K562 (cell line): ENCODE results near the gene EAPP. TPM values are rescaled to one million over a fixed set of nuclear protein-coding genes. Genes with fewer than 3 reads are reported as not detected.

ENCODE experiments used
- RBFOX2 ChIP-seq: fragments of 200-400 bp; formaldehyde crosslinking; IDR thresholded peaks from 2 replicates; pipeline ENCODE4 v1.6.1; 2017; ENCODE audit warnings: low read depth, mild to moderate bottlenecking, low read length, moderate library complexity
- polyA plus RNA-seq, 8 experiments: library from polyadenylated mRNA; depleted of rRNA in 4 of 8; stranded (reverse) in 5 of 8; unstranded in 3 of 8; fragments of >200 nt; fragmentation: Nextera tagmentation in 2 of 8; fragmentation: Illumina TruSeq in 1 of 8; extraction: Ambion mirVana in 2 of 8; extraction: Trizol in 1 of 8; gene quantifications; 2 replicates each; pipeline versions ENCODE4 v1.2.1 to v1.2.3, GENCODE V29; 2011 to 2014; ENCODE audit warnings: inconsistent platforms in 1 of 8, missing spikeins in 1 of 8
- total RNA-seq, 7 experiments: library from RNA; depleted of rRNA in 6 of 7; stranded (reverse); fragments of >200 nt in 6 of 7; fragmentation: Illumina TruSeq in 2 of 7; extraction: Trizol in 2 of 7; gene quantifications; 2 replicates each; pipeline versions ENCODE4 v1.2.1 to v1.2.3, GENCODE V29; 2011 to 2021; ENCODE audit warnings: low replicate concordance in 1 of 7
- TF ChIP-seq, protein P1 (sequence below): fragments of 450-650 bp; IDR thresholded peaks from 2 replicates; pipeline ENCODE4 v1.6.1; 2016; ENCODE audit warnings: mild to moderate bottlenecking, moderate library complexity
- TF ChIP-seq, protein P2 (sequence below): fragments of 450-650 bp; IDR thresholded peaks from 2 replicates; pipeline ENCODE4 v1.7.0; 2016; ENCODE audit warnings: borderline replicate concordance
- TF ChIP-seq, protein P3 (sequence below): sonication (generic); formaldehyde crosslinking; IDR thresholded peaks from 2 replicates; pipeline ENCODE4 v1.8.0; 2023; ENCODE audit warnings: mild to moderate bottlenecking, missing genetic modification reagents
- TF ChIP-seq, protein P4 (sequence below): IDR thresholded peaks from 2 replicates; pipeline ENCODE4 v1.6.1; 2011; ENCODE audit not compliant: insufficient read length; ENCODE audit errors: extremely low read depth
- TF ChIP-seq, protein P5 (sequence below): fragments of 450-650 bp; IDR thresholded peaks from 2 replicates; pipeline ENCODE4 v1.6.1; 2018; ENCODE audit not compliant: partially characterized antibody

Gene EAPP
- total and polyA plus RNA-seq, 9 of the 15 experiments (the other 6 are each of a cell fraction or from before 2014, with no cell fraction given): 19.0 to 67.6 (median 30.3) TPM

DNA sequence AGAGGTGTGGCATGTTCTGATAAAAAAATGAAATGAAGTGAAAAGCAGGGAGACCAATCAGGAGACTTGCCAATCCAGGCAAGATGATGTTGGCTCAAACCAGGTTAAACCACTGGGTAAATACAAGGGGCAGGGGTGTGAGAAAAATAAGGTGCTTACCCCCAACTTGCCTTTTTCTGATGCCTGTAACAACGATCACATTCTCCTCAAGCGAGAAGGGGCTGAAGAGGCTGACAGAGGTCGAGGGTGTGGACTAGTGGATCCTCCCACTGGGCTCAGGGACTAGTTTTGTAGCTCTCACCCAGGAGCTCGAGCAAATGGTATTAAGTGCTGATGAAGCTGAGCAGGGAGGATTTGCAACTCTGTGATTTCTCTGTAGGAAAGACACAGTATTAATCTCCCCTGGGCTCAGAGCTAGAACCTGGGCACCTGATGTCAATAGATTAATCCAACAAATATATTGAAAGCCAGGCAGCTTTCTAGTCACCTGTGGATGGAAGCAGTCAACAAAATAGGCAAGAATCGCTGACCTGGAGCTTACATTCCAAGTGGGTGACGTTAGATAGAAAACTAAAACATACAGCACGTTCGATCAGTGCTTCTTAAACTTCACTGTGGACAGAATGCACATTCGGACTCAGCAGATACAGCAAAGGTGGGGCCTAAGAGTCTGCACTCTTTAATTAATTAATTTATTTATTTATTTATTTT, 15.2 kb upstream of the EAPP start (continued):
- TF ChIP-seq, protein P1, sequence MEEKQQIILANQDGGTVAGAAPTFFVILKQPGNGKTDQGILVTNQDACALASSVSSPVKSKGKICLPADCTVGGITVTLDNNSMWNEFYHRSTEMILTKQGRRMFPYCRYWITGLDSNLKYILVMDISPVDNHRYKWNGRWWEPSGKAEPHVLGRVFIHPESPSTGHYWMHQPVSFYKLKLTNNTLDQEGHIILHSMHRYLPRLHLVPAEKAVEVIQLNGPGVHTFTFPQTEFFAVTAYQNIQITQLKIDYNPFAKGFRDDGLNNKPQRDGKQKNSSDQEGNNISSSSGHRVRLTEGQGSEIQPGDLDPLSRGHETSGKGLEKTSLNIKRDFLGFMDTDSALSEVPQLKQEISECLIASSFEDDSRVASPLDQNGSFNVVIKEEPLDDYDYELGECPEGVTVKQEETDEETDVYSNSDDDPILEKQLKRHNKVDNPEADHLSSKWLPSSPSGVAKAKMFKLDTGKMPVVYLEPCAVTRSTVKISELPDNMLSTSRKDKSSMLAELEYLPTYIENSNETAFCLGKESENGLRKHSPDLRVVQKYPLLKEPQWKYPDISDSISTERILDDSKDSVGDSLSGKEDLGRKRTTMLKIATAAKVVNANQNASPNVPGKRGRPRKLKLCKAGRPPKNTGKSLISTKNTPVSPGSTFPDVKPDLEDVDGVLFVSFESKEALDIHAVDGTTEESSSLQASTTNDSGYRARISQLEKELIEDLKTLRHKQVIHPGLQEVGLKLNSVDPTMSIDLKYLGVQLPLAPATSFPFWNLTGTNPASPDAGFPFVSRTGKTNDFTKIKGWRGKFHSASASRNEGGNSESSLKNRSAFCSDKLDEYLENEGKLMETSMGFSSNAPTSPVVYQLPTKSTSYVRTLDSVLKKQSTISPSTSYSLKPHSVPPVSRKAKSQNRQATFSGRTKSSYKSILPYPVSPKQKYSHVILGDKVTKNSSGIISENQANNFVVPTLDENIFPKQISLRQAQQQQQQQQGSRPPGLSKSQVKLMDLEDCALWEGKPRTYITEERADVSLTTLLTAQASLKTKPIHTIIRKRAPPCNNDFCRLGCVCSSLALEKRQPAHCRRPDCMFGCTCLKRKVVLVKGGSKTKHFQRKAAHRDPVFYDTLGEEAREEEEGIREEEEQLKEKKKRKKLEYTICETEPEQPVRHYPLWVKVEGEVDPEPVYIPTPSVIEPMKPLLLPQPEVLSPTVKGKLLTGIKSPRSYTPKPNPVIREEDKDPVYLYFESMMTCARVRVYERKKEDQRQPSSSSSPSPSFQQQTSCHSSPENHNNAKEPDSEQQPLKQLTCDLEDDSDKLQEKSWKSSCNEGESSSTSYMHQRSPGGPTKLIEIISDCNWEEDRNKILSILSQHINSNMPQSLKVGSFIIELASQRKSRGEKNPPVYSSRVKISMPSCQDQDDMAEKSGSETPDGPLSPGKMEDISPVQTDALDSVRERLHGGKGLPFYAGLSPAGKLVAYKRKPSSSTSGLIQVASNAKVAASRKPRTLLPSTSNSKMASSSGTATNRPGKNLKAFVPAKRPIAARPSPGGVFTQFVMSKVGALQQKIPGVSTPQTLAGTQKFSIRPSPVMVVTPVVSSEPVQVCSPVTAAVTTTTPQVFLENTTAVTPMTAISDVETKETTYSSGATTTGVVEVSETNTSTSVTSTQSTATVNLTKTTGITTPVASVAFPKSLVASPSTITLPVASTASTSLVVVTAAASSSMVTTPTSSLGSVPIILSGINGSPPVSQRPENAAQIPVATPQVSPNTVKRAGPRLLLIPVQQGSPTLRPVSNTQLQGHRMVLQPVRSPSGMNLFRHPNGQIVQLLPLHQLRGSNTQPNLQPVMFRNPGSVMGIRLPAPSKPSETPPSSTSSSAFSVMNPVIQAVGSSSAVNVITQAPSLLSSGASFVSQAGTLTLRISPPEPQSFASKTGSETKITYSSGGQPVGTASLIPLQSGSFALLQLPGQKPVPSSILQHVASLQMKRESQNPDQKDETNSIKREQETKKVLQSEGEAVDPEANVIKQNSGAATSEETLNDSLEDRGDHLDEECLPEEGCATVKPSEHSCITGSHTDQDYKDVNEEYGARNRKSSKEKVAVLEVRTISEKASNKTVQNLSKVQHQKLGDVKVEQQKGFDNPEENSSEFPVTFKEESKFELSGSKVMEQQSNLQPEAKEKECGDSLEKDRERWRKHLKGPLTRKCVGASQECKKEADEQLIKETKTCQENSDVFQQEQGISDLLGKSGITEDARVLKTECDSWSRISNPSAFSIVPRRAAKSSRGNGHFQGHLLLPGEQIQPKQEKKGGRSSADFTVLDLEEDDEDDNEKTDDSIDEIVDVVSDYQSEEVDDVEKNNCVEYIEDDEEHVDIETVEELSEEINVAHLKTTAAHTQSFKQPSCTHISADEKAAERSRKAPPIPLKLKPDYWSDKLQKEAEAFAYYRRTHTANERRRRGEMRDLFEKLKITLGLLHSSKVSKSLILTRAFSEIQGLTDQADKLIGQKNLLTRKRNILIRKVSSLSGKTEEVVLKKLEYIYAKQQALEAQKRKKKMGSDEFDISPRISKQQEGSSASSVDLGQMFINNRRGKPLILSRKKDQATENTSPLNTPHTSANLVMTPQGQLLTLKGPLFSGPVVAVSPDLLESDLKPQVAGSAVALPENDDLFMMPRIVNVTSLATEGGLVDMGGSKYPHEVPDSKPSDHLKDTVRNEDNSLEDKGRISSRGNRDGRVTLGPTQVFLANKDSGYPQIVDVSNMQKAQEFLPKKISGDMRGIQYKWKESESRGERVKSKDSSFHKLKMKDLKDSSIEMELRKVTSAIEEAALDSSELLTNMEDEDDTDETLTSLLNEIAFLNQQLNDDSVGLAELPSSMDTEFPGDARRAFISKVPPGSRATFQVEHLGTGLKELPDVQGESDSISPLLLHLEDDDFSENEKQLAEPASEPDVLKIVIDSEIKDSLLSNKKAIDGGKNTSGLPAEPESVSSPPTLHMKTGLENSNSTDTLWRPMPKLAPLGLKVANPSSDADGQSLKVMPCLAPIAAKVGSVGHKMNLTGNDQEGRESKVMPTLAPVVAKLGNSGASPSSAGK: no peak
- TF ChIP-seq RBFOX2: peak; percentile 32; the same call in 1 of the 2 replicates
- TF ChIP-seq, protein P2, sequence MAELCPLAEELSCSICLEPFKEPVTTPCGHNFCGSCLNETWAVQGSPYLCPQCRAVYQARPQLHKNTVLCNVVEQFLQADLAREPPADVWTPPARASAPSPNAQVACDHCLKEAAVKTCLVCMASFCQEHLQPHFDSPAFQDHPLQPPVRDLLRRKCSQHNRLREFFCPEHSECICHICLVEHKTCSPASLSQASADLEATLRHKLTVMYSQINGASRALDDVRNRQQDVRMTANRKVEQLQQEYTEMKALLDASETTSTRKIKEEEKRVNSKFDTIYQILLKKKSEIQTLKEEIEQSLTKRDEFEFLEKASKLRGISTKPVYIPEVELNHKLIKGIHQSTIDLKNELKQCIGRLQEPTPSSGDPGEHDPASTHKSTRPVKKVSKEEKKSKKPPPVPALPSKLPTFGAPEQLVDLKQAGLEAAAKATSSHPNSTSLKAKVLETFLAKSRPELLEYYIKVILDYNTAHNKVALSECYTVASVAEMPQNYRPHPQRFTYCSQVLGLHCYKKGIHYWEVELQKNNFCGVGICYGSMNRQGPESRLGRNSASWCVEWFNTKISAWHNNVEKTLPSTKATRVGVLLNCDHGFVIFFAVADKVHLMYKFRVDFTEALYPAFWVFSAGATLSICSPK: no peak
- TF ChIP-seq, protein P3, sequence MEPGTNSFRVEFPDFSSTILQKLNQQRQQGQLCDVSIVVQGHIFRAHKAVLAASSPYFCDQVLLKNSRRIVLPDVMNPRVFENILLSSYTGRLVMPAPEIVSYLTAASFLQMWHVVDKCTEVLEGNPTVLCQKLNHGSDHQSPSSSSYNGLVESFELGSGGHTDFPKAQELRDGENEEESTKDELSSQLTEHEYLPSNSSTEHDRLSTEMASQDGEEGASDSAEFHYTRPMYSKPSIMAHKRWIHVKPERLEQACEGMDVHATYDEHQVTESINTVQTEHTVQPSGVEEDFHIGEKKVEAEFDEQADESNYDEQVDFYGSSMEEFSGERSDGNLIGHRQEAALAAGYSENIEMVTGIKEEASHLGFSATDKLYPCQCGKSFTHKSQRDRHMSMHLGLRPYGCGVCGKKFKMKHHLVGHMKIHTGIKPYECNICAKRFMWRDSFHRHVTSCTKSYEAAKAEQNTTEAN (CRISPR knock-in tag): no peak
- TF ChIP-seq, protein P4, sequence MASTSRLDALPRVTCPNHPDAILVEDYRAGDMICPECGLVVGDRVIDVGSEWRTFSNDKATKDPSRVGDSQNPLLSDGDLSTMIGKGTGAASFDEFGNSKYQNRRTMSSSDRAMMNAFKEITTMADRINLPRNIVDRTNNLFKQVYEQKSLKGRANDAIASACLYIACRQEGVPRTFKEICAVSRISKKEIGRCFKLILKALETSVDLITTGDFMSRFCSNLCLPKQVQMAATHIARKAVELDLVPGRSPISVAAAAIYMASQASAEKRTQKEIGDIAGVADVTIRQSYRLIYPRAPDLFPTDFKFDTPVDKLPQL: no peak
- TF ChIP-seq, protein P5, sequence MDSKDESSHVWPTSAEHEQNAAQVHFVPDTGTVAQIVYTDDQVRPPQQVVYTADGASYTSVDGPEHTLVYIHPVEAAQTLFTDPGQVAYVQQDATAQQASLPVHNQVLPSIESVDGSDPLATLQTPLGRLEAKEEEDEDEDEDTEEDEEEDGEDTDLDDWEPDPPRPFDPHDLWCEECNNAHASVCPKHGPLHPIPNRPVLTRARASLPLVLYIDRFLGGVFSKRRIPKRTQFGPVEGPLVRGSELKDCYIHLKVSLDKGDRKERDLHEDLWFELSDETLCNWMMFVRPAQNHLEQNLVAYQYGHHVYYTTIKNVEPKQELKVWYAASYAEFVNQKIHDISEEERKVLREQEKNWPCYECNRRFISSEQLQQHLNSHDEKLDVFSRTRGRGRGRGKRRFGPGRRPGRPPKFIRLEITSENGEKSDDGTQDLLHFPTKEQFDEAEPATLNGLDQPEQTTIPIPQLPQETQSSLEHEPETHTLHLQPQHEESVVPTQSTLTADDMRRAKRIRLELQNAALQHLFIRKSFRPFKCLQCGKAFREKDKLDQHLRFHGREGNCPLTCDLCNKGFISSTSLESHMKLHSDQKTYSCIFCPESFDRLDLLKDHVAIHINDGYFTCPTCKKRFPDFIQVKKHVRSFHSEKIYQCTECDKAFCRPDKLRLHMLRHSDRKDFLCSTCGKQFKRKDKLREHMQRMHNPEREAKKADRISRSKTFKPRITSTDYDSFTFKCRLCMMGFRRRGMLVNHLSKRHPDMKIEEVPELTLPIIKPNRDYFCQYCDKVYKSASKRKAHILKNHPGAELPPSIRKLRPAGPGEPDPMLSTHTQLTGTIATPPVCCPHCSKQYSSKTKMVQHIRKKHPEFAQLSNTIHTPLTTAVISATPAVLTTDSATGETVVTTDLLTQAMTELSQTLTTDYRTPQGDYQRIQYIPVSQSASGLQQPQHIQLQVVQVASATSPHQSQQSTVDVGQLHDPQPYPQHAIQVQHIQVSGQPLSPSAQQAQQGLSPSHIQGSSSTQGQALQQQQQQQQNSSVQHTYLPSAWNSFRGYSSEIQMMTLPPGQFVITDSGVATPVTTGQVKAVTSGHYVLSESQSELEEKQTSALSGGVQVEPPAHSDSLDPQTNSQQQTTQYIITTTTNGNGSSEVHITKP: peak; percentile 77
